HCT116 (cell line): ENCODE measurements around the gene COL23A1. TPM values are rescaled to one million over a fixed set of nuclear protein-coding genes. Genes with fewer than 3 reads are reported as not detected.

Experiments
- ATAC-seq: fragments of 200-7000 bp; cut with Tn5 transposase; 2 replicates; pipeline ENCODE4 v1.9.1; 2020; ENCODE audit warnings: mild to moderate bottlenecking, moderate library complexity
- BruUV-seq: library from RNA; stranded (reverse); fragments of 400-500 nt; replicated peaks from 2 replicates; lab custom pipeline; 2021; lab: Mats Ljungman, UMichigan
- CTCF ChIA-PET: fragments of 300-600 bp; sonication (Branson Sonifier 250); formaldehyde crosslinking; loops from one replicate; lab custom pipeline; 2021; ENCODE audit warnings: antibody characterized with exemption; lab: Charles Lee
- POLR2A ChIA-PET: fragments of 300-600, 350-600 bp; sonication (Branson Sonifier 250); formaldehyde crosslinking; loops from one replicate; lab custom pipeline; 2021; ENCODE audit warnings: antibody characterized with exemption; lab: Charles Lee
- RAD21 ChIA-PET, 2 experiments: fragments of 300-600 bp; sonication (Branson Sonifier 250); formaldehyde crosslinking; loops; one replicate each; lab custom pipeline; 2023; ENCODE audit warnings: low total read pairs in 2 of 2; ENCODE audit not compliant: uncharacterized antibody in 2 of 2, unreplicated experiment in 2 of 2, low non-redundant PET in 1 of 2; lab: Charles Lee
- DNase-seq: peaks from one replicate; pipeline ENCODE4 v3.0.0-alpha.2; 2010; ENCODE audit warnings: low read depth, low spot score
- H2AFZ ChIP-seq: fragments of 200-600 bp; shearing (Covaris generic), sonication (generic); 2 replicates; pipeline ENCODE4 v1.6.1; 2017; ENCODE audit warnings: low read depth, mixed run types, mixed read lengths, antibody characterized with exemption, low read length; ENCODE audit not compliant: poor library complexity, severe bottlenecking
- H3K27ac ChIP-seq: 2 replicates; pipeline ENCODE4 v1.5.1; 2012; ENCODE audit warnings: low read depth, low read length
- H3K27me3 ChIP-seq: fragments of 200-600 bp; sonication (generic); 2 replicates; pipeline ENCODE4 v1.6.1; 2016; ENCODE audit warnings: mixed run types, low read length, mixed read lengths; ENCODE audit not compliant: insufficient read depth
- H3K36me3 ChIP-seq, 2 experiments: fragments of 200-500 bp in 1 of 2; fragments of 200-600 bp in 1 of 2; sonication (Bioruptor generic) in 1 of 2; sonication (generic) in 1 of 2; 2 replicates each; pipeline versions ENCODE4 v1.5.1 to v1.6.1; 2014 to 2016; ENCODE audit warnings: low read length in 2 of 2, inconsistent platforms in 1 of 2, mixed read lengths in 1 of 2, mixed run types in 1 of 2; ENCODE audit not compliant: insufficient read depth in 2 of 2, control insufficient read depth in 1 of 2
- H3K4me1 ChIP-seq, 2 experiments: fragments of 200-600 bp in 1 of 2; sonication (generic) in 1 of 2; 2 replicates each; pipeline versions ENCODE4 v1.5.1 to v1.6.1; 2012 to 2017; ENCODE audit warnings: low read length in 2 of 2, inconsistent platforms in 1 of 2, mild to moderate bottlenecking in 1 of 2, mixed read lengths in 1 of 2, mixed run types in 1 of 2, moderate library complexity in 1 of 2; ENCODE audit not compliant: insufficient read depth in 2 of 2, control insufficient read depth in 1 of 2
- H3K4me2 ChIP-seq: fragments of 200-600 bp; sonication (generic); 2 replicates; pipeline ENCODE4 v1.6.1; 2017; ENCODE audit warnings: mixed run types, low read length, mixed read lengths
- H3K4me3 ChIP-seq, 2 experiments: fragments of 200-600 bp in 1 of 2; sonication (generic) in 1 of 2; replicated peaks in 1 of 2; 2 replicates each; pipeline ENCODE4 v1.5.1; 2011 to 2016; ENCODE audit warnings: low read length in 2 of 2, control low read depth in 1 of 2, low read depth in 1 of 2, mild to moderate bottlenecking in 1 of 2, mixed read lengths in 1 of 2, mixed run types in 1 of 2
- H3K79me2 ChIP-seq: fragments of 200-600 bp; sonication (generic); 2 replicates; pipeline ENCODE4 v1.6.1; 2017; ENCODE audit warnings: mild to moderate bottlenecking, mixed run types, low read length, moderate library complexity, mixed read lengths; ENCODE audit not compliant: insufficient read depth
- H3K9ac ChIP-seq: fragments of 200-600 bp; sonication (generic); 2 replicates; pipeline ENCODE4 v1.6.1; 2016; ENCODE audit warnings: low read length, mixed read lengths
- H3K9me2 ChIP-seq: fragments of 200-600 bp; sonication (generic), shearing (Covaris generic); 2 replicates; pipeline ENCODE4 v1.6.1; 2017; ENCODE audit warnings: mixed run types, mild to moderate bottlenecking, moderate library complexity; ENCODE audit not compliant: insufficient read depth
- H3K9me3 ChIP-seq, 2 experiments: fragments of 200-500 bp in 1 of 2; fragments of 200-600 bp in 1 of 2; sonication (Bioruptor generic) in 1 of 2; sonication (generic) in 1 of 2; 2 replicates each; pipeline ENCODE4 v1.6.1; 2014 to 2017; ENCODE audit warnings: low read length in 2 of 2, mixed read lengths in 2 of 2, inconsistent platforms in 1 of 2, low read depth in 1 of 2, mild to moderate bottlenecking in 1 of 2, mixed run types in 1 of 2, moderate library complexity in 1 of 2; ENCODE audit not compliant: control insufficient read depth in 1 of 2, insufficient read depth in 1 of 2
- H4K20me1 ChIP-seq: fragments of 200-600 bp; sonication (generic), shearing (Covaris generic); 2 replicates; pipeline ENCODE4 v1.6.1; 2017; ENCODE audit warnings: mixed run types, mild to moderate bottlenecking, moderate library complexity; ENCODE audit not compliant: insufficient read depth
- EGR1 ChIP-seq: IDR thresholded peaks from 2 replicates; pipeline ENCODE4 v1.6.1; 2012; ENCODE audit warnings: low read depth
- ELF1 ChIP-seq: IDR thresholded peaks from 2 replicates; pipeline ENCODE4 v1.6.1; 2012; ENCODE audit warnings: low read depth, borderline replicate concordance
- EZH2 ChIP-seq: fragments of 200-600 bp; sonication (generic); IDR thresholded peaks from 2 replicates; pipeline ENCODE4 v1.6.1; 2017; ENCODE audit warnings: antibody characterized with exemption, mixed run types
- JUND ChIP-seq: IDR thresholded peaks from 2 replicates; pipeline ENCODE4 v1.6.1; 2012
- POLR2A ChIP-seq: IDR thresholded peaks from 2 replicates; pipeline ENCODE4 v1.7.0; 2011; ENCODE audit warnings: borderline replicate concordance; ENCODE audit not compliant: insufficient read depth, insufficient read length; ENCODE audit errors: extremely low read depth
- POLR2AphosphoS5 ChIP-seq: IDR thresholded peaks from 2 replicates; pipeline ENCODE4 v1.6.1; 2011; ENCODE audit warnings: mild to moderate bottlenecking, low read depth, low read length, moderate library complexity
- SIN3A ChIP-seq: IDR thresholded peaks from 2 replicates; pipeline ENCODE4 v1.6.1; 2012; ENCODE audit warnings: low read depth
- SP1 ChIP-seq: IDR thresholded peaks from 2 replicates; pipeline ENCODE4 v1.6.1; 2012; ENCODE audit warnings: low read depth
- YY1 ChIP-seq: IDR thresholded peaks from 2 replicates; pipeline ENCODE4 v1.6.1; 2011; ENCODE audit warnings: low read length, low read depth, moderate library complexity, mild to moderate bottlenecking; ENCODE audit not compliant: insufficient replicate concordance; ENCODE audit errors: extremely low read depth
- intact Hi-C: fragments of 100-400 bp; cut with micrococcal nuclease; formaldehyde crosslinking; loops from 2 replicates; pipeline ENCODE4 v1.10.0; 2022
- total RNA-seq: library from RNA; stranded (reverse); gene quantifications from one replicate; pipeline ENCODE4 v1.2.1, GENCODE V29; 2021; ENCODE audit not compliant: unreplicated experiment
- TF ChIP-seq, protein P1 (sequence below): IDR thresholded peaks from 2 replicates; pipeline ENCODE4 v1.6.1; 2011; ENCODE audit warnings: mild to moderate bottlenecking, low read length, moderate library complexity; ENCODE audit not compliant: insufficient replicate concordance; ENCODE audit errors: extremely low read depth
- TF ChIP-seq, protein P2 (sequence below): IDR thresholded peaks from 2 replicates; pipeline ENCODE4 v1.6.1; 2012

Gene COL23A1
- total RNA-seq, 1 experiment from 2014 or later: not detected

DNA sequence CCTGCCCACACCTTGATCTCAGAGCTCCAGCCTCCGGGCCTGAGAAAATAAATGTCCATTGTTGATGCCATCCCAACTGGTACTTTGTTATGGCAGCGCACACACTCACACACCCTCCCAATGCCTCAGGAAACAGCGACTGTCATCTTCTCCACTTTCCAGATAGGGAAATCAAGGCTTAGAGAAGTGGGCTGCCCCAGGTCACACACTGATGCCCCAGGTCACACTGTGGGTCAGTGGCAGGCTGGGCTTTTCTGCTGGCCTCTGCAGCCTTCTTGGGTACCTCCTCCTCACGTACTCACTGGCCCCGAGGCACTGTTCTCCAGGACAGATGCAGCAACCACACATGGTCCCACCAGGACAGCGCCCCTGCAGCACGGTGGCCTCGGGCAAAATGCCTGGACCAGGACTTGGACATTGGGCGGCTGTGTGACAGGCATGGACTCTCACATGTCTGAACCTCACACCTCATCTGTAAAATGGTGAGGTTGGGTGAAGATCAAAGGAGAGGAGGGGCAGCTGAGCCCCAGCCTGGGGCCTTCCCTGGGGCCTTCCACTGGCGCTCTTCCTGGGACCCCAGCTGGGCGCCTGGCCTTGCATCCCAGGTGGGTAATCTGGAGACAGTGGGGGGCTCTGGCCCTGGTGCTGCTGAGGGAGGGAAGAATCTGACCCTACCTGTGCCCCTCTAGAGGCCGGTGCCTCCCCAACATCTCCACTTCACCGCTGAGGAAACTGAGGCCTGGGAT lies 156.0 kb downstream of the COL23A1 start:
- Histone ChIP-seq H2AFZ (no peak overlapping the region), H3K27ac (no peak overlapping the region), H3K9ac (no peak overlapping the region), H3K9me2 (no peaks in the 10 kb centered on the region), H3K4me3 (no peak overlapping the region), H3K36me3 (no peaks in the 10 kb centered on the region), H4K20me1 (no peaks in the 10 kb centered on the region), H3K27me3 (no peaks in the 10 kb centered on the region), H3K79me2 (no peaks in the 10 kb centered on the region), H3K4me1 (no peaks in the 10 kb centered on the region), H3K9me3 (no peaks in the 10 kb centered on the region), H3K4me2 (no peak overlapping the region)
- RAD21 ChIA-PET: no interaction called here
- no peak for DNase-seq
- CTCF ChIA-PET: no interaction called here
- POLR2A ChIA-PET: no interaction called here
- no peak for TF ChIP-seq EZH2
- intact Hi-C loops: no loop called here
- no peak for ATAC-seq
- no TSS peak for BruUV-seq

DNA sequence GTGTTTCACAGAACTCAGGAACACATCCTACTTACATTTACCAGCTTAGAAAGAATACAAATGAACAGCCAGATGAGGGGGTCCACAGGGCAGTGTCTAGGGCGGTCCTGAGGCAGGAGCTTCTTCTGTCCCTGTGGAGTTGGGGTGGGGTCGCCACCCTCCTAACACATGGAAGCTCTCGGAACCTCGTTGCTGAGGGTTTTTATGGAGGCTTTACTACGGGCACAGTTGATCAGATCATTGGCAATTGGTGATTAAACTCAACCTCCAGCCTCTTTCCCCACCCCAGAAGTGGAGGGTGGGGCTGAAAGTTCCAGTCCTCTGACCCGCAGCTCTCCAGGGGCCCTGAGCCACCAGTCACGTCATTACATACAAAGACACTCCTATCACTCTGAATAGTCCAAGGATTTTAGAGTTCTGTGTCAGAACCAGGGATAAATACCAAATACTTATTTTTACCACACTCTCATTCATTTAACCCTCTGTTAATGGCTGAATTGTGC lies 156.9 kb downstream of the COL23A1 start:
- ChIA-PET CTCF (no interaction called here), POLR2A (no interaction called here), RAD21 (no interaction called here)
- Histone ChIP-seq H3K9me3 (no peaks in the 10 kb centered on the region), H3K79me2 (no peaks in the 10 kb centered on the region), H2AFZ (no peak overlapping the region), H3K27me3 (no peaks in the 10 kb centered on the region), H3K27ac (no peak overlapping the region), H3K9me2 (no peaks in the 10 kb centered on the region), H3K4me3 (no peak overlapping the region), H3K36me3 (no peaks in the 10 kb centered on the region), H3K4me1 (no peaks in the 10 kb centered on the region), H4K20me1 (no peaks in the 10 kb centered on the region), H3K4me2 (no peak overlapping the region), H3K9ac (no peak overlapping the region)
- BruUV-seq: no TSS peak
- TF ChIP-seq JUND (no peak), POLR2A (no peak), POLR2AphosphoS5 (no peak), YY1 (no peak), EGR1 (no peak), SIN3A (no peak), SP1 (no peak), ELF1 (no peak)
- TF ChIP-seq, protein P1, sequence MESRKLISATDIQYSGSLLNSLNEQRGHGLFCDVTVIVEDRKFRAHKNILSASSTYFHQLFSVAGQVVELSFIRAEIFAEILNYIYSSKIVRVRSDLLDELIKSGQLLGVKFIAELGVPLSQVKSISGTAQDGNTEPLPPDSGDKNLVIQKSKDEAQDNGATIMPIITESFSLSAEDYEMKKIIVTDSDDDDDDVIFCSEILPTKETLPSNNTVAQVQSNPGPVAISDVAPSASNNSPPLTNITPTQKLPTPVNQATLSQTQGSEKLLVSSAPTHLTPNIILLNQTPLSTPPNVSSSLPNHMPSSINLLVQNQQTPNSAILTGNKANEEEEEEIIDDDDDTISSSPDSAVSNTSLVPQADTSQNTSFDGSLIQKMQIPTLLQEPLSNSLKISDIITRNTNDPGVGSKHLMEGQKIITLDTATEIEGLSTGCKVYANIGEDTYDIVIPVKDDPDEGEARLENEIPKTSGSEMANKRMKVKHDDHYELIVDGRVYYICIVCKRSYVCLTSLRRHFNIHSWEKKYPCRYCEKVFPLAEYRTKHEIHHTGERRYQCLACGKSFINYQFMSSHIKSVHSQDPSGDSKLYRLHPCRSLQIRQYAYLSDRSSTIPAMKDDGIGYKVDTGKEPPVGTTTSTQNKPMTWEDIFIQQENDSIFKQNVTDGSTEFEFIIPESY: no peak
- TF ChIP-seq, protein P2, sequence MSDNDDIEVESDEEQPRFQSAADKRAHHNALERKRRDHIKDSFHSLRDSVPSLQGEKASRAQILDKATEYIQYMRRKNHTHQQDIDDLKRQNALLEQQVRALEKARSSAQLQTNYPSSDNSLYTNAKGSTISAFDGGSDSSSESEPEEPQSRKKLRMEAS: no peak
- DNase-seq (no peak), ATAC-seq (no peak)
- intact Hi-C loops: no loop called here
